ENCODE measurements around the gene ZFYVE16.
A peak's percentile ranks its signal among the peaks of the same experiment; 100 is the strongest.
"Not testable (repeated sequence)": the region's sequence is repeated elsewhere in the genome, so short reads cannot be mapped to it uniquely, and the experiment has no call there.

Gene ZFYVE16

GRCh38 chr5:80487444-80487828, 79.6 kb downstream of the ZFYVE16 start:
- no peak for DNase-seq

GRCh38 chr5:80487829-80488721, 80.2 kb downstream of the ZFYVE16 start, which contains the start of gene FAM151B:
Gene FAM151B (plus strand): TSS chr5:80488100. CDS start chr5:80488124, 24 bp downstream.
- DNase-seq = peak; percentile 35 to 92 (median 80)

- no peak for DNase-seq
These were observed 83.4 kb downstream of the ZFYVE16 start for GRCh38 chr5:80491296-80491695.

- no peak for DNase-seq
These were observed 84.9 kb downstream of the ZFYVE16 start for GRCh38 chr5:80492741-80493140.

GRCh38 chr5:80493443-80493842, 85.6 kb downstream of the ZFYVE16 start:
- not testable (repeated sequence) for DNase-seq

- no peak for DNase-seq
These were observed 88.0 kb downstream of the ZFYVE16 start for GRCh38 chr5:80495891-80496290.

- DNase-seq = no peak
These were observed 94.9 kb downstream of the ZFYVE16 start for GRCh38 chr5:80502800-80503199.

GRCh38 chr5:80503641-80504040, 95.8 kb downstream of the ZFYVE16 start:
- DNase-seq = no peak

- no peak for DNase-seq
These were observed 97.0 kb downstream of the ZFYVE16 start for GRCh38 chr5:80504833-80505232.

- no peak for DNase-seq
These were observed 99.8 kb downstream of the ZFYVE16 start for GRCh38 chr5:80507663-80508062.

- no peak for DNase-seq
These were observed 101.0 kb downstream of the ZFYVE16 start for GRCh38 chr5:80508844-80509243.

GRCh38 chr5:80509362-80509761, 101.5 kb downstream of the ZFYVE16 start:
- no peak for DNase-seq

- DNase-seq = no peak
These were observed 109.0 kb downstream of the ZFYVE16 start for GRCh38 chr5:80516826-80517225.
